ENCODE measurements around the gene PNMA6A. TPM values are rescaled to one million over a fixed set of nuclear protein-coding genes. Genes with fewer than 3 reads are reported as not detected.

Gene PNMA6A
- total and polyA plus RNA-seq, 10 of the 15 experiments (the other 5 are each of a cell fraction or from before 2014, with no cell fraction given), result 0.03 to 0.23 (median 0.15) TPM; not detected in 7

DNA sequence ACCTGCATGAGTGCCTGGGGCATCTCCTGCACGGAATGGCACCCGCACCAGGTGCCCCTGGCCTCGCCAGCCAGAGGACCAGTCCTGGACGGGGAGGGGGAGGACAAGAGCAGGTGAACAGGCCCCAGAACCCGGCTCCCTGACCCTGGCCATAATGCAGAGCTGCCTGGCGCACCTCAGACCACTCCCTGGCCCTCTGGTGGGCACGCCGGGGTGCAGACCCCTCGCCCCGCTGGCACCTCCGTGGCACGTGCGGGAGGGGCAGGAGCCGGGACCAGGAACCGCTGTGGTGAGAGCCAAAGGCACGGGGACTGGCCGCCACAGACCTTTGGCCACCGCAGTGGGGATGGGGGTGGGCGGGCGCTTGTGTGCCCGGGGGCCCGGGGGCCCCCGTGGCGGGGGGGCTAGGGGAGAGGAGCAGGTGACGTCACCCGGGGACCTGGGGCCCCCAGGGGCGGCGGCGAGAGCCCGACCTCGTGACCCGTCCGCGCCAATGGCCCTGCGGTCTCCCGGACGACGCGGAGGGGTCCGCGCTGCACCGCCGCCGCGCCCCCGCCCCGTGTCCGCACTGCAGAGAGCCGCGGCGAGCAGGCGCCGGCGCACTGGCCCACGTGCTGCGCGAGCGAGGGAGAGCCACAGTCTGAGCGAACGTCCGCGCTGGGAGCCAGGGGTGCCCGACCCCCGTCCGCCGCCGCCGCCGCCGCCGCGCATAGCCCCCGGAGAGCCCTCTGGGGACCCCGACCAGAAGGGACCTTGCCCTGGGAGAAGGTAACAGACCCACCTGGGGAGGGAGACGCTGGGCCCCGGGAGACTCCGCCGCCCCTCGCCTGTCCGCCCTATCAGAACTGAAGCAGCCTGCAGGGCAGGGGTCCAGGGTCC, 16.1 kb upstream of the PNMA6A start, which contains the start of gene PNMA3:
Gene PNMA3 (plus strand): TSS at position 600 of the 879 bp plus-strand sequence. CDS start 586 bp downstream, outside the sequence.
- POLR2A ChIA-PET, result no interaction called here
- Histone ChIP-seq H3K9me3 (replicated peaks; ENCODE audit: control insufficient read depth, insufficient read depth, low read length) (no peaks in the 10 kb centered on the region), H3K4me1 (ENCODE audit: control insufficient read depth, insufficient read depth, low read length) (no peaks in the 10 kb centered on the region), H3K79me2 (ENCODE audit: control insufficient read depth, insufficient read depth, low read length) (no peaks in the 10 kb centered on the region), H3K9ac (ENCODE audit: control insufficient read depth, insufficient read depth, low read length) (no peak within 1 kb of the TSS), H4K20me1 (ENCODE audit: control insufficient read depth, insufficient read depth) (no peaks in the 10 kb centered on the region), H3K27ac (ENCODE audit: control insufficient read depth, insufficient read depth) (no peak within 1 kb of the TSS), H3K27me3 (replicated peaks in 1 of 2; ENCODE audit: control insufficient read depth in 2 of 2, insufficient read depth in 2 of 2, low read length in 1 of 2) (no peaks in the 10 kb centered on the region), H2AFZ (ENCODE audit: control insufficient read depth, low read depth, low read length) (no peak within 1 kb of the TSS), H3K4me3 (no peak within 1 kb of the TSS), H3K4me2 (ENCODE audit: control insufficient read depth, insufficient read depth) (no peak within 1 kb of the TSS), H3K36me3 (ENCODE audit: control insufficient read depth in 2 of 2, insufficient read depth in 2 of 2, low read length in 1 of 2) (no peaks in the 10 kb centered on the region)
- intact Hi-C loops (cut with micrococcal nuclease; ENCODE audit: unreplicated experiment), result no loop called here
- RAD21 ChIA-PET (ENCODE audit: unreplicated experiment), result no interaction called here
- WGBS (ENCODE audit: insufficient coverage, insufficient replicate concordance, low lambda C conversion rate, missing lambda C conversion rate), result 69% methylated on average over 15 of the region's 80 CpGs
- CTCF ChIA-PET, result no interaction called here
- no peak for DNase-seq (ENCODE audit: low read depth, low spot score)
- TF ChIP-seq IRF5 (IDR thresholded peaks at IDR 0.05; ENCODE audit: borderline replicate concordance) (no peak), ATF7 (IDR thresholded peaks at IDR 0.05; ENCODE audit: low read depth) (no peak), JUND (IDR thresholded peaks at IDR 0.05; ENCODE audit: low read depth, low read length) (no peak), ATF3 (IDR thresholded peaks at IDR 0.05; ENCODE audit: borderline replicate concordance, extremely low read depth, low read depth, low read length) (no peak), TCF7 (IDR thresholded peaks at IDR 0.05; ENCODE audit: borderline replicate concordance) (no peak), FOXM1 (IDR thresholded peaks at IDR 0.05; ENCODE audit: low read depth, low read length) (no peak), NR2C2 (IDR thresholded peaks at IDR 0.05; ENCODE audit: borderline replicate concordance, control insufficient read depth, insufficient read length, low read depth) (no peak)
- TF ChIP-seq, protein P1, sequence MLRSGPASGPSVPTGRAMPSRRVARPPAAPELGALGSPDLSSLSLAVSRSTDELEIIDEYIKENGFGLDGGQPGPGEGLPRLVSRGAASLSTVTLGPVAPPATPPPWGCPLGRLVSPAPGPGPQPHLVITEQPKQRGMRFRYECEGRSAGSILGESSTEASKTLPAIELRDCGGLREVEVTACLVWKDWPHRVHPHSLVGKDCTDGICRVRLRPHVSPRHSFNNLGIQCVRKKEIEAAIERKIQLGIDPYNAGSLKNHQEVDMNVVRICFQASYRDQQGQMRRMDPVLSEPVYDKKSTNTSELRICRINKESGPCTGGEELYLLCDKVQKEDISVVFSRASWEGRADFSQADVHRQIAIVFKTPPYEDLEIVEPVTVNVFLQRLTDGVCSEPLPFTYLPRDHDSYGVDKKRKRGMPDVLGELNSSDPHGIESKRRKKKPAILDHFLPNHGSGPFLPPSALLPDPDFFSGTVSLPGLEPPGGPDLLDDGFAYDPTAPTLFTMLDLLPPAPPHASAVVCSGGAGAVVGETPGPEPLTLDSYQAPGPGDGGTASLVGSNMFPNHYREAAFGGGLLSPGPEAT (IDR thresholded peaks at IDR 0.05; ENCODE audit: low read depth), result no peak
- no peak for ATAC-seq
- no peak for FAIRE-seq
- BruUV-seq (replicated peaks), result no TSS peak
- SMC1A ChIA-PET (ENCODE audit: uncharacterized antibody, unreplicated experiment), result no interaction called here
- in situ Hi-C loops (cut with MboI), result no loop called here

All from GM12878 (cell line).